ENCODE results near the gene C5orf52. TPM values are rescaled to one million over a fixed set of nuclear protein-coding genes. Genes with fewer than 3 reads are reported as not detected.
"Not testable (repeated sequence)": the region's sequence is repeated elsewhere in the genome, so short reads cannot be mapped to it uniquely, and the experiment has no call there.

The C5orf52 gene
- polyA plus RNA-seq, 1 experiment: not detected

DNA sequence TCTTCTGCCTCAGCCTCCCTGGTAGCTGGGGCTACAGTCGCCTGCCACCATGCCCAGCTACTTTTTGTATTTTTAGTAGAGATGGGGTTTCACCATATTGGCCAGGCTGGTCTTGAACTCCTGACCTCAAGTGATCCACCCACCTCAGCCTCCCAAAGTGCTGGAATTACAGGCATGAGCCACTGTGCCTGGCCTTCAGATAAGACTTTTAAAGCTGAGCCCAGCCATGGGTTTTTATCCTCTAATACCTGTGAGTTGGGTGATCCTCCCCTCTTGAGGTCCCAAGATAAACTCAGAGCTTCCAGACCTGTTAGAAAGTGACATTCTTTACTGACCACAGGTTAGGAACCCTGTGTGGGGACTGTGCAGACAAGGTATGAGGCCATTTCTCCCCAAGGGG is 56.5 kb downstream of the C5orf52 start:
- H3K9me3 ChIP-seq (ENCODE audit: control insufficient read depth, insufficient read depth, low read length); H3K27ac ChIP-seq (ENCODE audit: low read depth, low read length); H3K27me3 ChIP-seq (ENCODE audit: control insufficient read depth, insufficient read depth, low read length); H3K4me3 ChIP-seq (ENCODE audit: low read depth, low read length); DNase-seq (ENCODE audit: low read depth, low spot score); POLR2A ChIA-PET: not testable (repeated sequence)
- CTCF ChIA-PET: interaction anchor here (1.5 to 1.7 kb wide), 3 partner anchors 9 to 16 kb away, joined by 3 to 10 read pairs (median 8); partner anchors contain the start of gene LSM11

Other genes starting within 250 kb of the C5orf52 start
- 0.20 and 0.32 TPM in 2 replicates for gene NIPAL4, start 211.3 kb upstream of the C5orf52 start, polyA plus RNA-seq (2011; rRNA removed)
- gene ADAM19, start 95.8 kb upstream of the C5orf52 start, polyA plus RNA-seq (2011; rRNA removed): 44.7 and 52.4 TPM in 2 replicates
- 0.05 and 0.09 TPM in 2 replicates for gene SOX30, start 19.1 kb upstream of the C5orf52 start, polyA plus RNA-seq (2011; rRNA removed)
- 18.6 and 21.0 TPM in 2 replicates for gene THG1L, start 59.9 kb downstream of the C5orf52 start, polyA plus RNA-seq (2011; rRNA removed)
- 1.8 and 2.5 TPM in 2 replicates for gene LSM11, start 72.2 kb downstream of the C5orf52 start, polyA plus RNA-seq (2011; rRNA removed)
- 103 and 107 TPM in 2 replicates for gene CLINT1, start 187.6 kb downstream of the C5orf52 start, polyA plus RNA-seq (2011; rRNA removed)